ENCODE data around the gene RHOA.

Gene RHOA

DNA sequence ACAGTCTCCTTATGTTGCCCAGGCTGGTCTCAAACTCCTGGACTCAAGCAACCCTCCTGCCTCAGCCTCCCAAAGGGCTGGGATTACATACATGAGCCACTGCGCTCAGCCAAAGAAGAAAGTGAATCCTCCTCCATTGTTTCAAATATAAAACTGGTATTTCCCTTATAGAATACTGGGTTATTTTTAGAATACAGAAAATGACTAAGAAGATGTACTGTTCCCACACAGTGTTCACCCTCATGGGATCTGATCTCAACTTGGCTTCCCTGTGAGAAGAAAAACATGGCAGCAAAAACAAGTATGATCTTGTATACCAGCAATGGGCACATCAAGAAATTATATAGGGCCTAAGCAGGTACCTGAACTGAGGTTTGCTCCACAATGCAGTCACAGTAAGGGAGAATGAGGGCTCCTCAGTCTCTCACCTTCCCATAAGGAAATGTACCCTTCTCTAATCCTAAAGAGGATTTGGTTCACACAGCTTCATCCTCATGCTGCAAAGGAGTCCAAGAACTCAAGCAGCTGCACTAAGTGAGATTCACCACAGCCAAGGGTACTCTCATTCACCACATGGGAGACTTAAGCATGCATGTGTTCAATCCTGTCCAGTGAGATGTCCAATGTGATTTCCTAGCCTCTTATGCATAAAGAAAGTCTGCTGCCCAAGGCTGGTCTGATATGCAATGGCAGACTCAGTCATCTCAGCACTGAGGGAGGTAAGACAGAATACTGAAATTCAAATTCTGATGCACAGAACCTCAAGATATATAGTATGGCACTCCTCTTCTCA lies 97.7 kb downstream of the RHOA start:
- DNase-seq, result no peak

DNA sequence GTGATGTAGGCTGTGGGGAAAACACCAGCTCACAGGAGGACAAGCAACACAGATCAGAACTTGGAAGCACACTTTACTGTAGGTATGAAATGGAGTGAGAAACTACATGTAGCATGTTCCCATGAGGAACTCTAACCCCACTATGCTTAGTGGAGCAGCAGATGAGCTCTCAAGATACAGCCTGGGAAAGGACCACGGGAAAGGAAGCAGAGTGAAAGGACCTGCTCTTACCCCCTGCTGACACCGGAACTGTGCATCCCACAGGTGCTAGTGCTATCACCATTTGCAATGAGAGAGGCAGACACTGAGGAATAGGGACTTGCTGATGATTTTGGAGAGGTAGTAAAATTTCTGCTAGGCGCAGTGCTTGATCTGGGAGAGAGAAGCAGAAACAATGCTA lies 100.5 kb downstream of the RHOA start:
- DNase-seq, result no peak

DNA sequence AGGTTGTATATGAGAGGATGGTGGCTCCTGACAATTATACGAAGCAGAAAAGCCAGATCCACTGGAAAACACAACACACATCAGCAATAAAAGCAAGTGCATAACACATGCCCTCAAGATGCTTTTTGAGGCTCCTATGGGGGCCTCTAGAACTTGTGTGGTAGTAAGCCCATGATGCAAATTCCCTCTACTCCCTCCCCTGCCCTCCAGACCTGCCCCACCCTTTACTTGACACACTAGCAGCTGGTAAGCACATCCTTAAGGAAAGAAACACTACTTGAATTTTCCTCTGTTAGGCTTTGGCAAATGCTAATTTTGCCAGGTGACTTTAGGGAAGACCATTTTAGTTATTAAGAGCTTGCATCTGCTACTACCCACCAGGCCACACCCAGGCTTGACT lies 101.1 kb downstream of the RHOA start:
- no peak for DNase-seq
